GOT3 (cell line): ENCODE measurements around the gene METAP2.

Source experiments
- DNase-seq: peaks from one replicate; lab custom pipeline; 2025; ENCODE audit warnings: mixed read lengths; lab: John Stamatoyannopoulos, UW

METAP2 gene

GRCh38 chr12:95513599-95513998 lies 39.6 kb downstream of the METAP2 start:
- no peak for DNase-seq

DNA sequence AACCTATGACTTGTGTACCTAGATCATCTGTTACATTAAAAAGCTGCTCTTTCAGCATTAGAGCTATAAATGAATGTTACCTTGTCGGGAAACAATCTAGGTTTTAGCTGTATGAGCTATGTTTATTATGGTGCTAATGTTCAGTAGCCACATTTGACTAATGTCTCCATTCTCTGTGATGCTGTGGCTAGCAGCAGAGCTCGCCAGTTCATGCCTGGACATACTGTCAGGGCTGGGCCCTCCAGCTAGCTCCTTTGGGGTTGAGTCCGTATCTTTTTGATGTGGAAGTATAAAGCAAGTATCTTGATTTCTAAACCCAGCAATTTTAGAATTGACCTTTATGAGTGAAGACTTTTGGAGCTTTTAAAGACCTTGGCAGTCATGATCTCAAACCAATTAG lies 41.2 kb downstream of the METAP2 start:
- DNase-seq, result no peak

- no peak for DNase-seq
Measured at GRCh38 chr12:95516757-95517156, 42.8 kb downstream of the METAP2 start.

GRCh38 chr12:95517246-95517645 lies 43.3 kb downstream of the METAP2 start:
- DNase-seq, result no peak

GRCh38 chr12:95518944-95519343 lies 45.0 kb downstream of the METAP2 start:
- DNase-seq, result no peak

DNA sequence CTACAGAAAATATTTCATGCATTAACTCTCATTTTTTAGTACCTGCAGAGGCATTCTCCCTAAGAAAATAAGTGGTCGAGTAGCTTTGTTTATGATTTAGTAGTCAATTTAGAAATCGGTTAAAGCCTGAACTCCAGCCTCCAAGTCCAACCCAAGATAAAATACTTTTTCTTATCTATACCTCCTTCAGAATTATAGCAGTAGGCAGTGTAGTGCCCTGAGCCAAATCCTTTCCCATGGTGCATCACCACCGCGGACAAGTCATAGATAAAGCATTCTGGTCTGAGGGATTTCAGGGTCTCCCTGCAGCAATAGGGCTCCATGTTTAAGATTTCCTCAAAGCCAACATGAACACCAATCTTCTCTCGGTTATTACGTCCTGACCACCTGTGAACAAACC lies 46.9 kb downstream of the METAP2 start:
- DNase-seq, result no peak

DNA sequence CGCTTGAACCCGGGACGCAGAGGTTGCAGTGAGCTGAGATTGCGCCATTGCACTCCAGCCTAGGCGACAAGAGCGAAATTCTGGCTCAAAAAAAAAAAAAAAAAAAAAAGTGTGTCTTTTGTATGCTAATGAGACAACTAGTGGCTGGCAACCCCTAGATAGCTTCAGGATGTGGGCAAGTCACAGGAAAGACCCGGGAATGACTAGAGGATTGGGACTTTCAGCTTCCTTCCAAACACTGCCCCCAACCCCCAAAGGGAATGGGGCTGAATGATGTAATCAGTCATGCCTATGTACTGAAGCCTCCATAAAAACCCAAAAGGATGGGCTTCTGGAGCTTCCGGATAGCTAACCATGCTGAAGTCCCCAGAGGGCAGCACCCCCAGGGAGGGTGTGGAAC lies 48.7 kb downstream of the METAP2 start:
- no peak for DNase-seq

- DNase-seq, result no peak
Measured at GRCh38 chr12:95528431-95528830, 54.5 kb downstream of the METAP2 start.

- no peak for DNase-seq
Measured at GRCh38 chr12:95529693-95530225, 55.8 kb downstream of the METAP2 start.

GRCh38 chr12:95532851-95533250 lies 58.9 kb downstream of the METAP2 start:
- DNase-seq, result no peak

- no peak for DNase-seq
Measured at GRCh38 chr12:95533985-95534384, 60.0 kb downstream of the METAP2 start.

DNA sequence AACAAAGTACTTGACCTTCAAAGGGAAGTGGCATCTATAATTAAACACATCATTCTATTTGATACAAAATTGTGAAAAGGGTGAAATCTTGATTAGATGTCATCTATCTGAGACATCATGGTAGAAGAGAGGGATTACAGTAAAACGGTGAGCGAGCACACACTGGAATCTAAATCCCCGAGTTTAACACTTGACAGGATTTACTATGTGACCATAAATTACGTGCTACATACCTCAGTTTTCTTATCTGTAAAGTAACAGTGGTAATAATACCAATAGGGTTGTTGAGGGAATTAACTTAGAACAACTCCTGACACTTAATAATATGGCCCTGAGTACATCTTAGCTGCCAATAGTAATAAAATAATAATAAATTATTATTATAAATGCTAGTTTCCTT lies 64.1 kb downstream of the METAP2 start:
- no peak for DNase-seq

DNA sequence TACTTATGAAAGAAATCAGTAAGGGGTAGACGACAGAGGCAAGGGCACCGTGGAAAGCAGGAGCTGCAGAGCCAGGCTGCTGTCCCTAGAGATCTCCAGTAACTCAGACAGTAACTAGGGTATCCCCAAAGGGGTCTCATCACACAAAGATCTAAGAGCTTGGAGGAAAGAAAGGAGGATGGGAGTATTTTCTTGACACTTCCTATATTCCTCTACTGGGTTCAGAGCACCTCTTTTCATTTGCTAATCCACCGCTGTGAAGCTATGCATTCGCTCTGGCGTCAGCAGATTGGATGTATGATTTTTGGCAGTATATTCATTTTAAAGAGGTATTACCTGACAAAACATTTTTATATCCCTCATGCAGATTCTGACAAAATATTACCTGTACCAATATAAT lies 64.7 kb downstream of the METAP2 start:
- DNase-seq, result no peak

- no peak for DNase-seq
Measured at GRCh38 chr12:95541436-95541835, 67.5 kb downstream of the METAP2 start.

- DNase-seq, result no peak
Measured at GRCh38 chr12:95543305-95543704, 69.4 kb downstream of the METAP2 start.

DNA sequence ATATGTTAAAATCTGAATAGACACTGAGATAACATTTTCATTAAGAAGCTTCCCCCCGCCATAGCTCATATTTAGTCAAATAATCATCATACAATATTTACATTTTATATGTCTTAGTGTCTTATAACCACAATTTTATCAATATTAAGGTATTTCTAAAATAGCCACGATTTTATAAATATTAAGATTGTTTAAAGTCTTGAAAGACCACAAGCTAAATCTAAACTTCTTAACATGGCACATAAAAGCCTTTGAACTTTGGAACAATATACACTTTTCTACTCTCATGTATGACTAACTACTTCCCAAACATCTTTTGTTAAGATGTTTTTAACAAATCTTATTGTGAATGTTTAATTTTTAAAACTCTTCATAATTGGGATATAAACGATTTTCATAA lies 70.8 kb downstream of the METAP2 start:
- no peak for DNase-seq

DNA sequence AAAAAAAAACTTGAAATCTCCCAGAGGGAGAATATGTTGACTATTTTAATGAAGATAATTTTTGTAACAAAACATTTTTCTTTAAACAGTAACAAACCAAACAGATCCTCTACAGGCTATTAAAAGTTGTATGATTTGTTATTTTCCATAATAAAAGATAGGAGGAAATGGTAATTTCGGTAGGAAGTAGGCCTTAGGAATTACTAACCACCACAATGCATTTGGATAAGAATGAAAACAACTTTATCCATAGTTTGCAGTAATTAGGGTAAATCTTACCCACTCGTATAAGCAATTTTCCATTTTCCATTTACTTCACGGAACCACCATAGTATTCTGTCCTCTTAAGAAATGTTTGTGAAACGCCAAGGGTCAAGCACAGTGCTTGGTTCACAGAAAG lies 71.4 kb downstream of the METAP2 start:
- DNase-seq, result no peak

- no peak for DNase-seq
Measured at GRCh38 chr12:95545731-95546490, 72.0 kb downstream of the METAP2 start.

- no peak for DNase-seq
Measured at GRCh38 chr12:95546491-95546813, 72.5 kb downstream of the METAP2 start.

- DNase-seq, result no peak
Measured at GRCh38 chr12:95547522-95548055, 73.6 kb downstream of the METAP2 start.

- no peak for DNase-seq
Measured at GRCh38 chr12:95548056-95548538, 74.1 kb downstream of the METAP2 start.

DNA sequence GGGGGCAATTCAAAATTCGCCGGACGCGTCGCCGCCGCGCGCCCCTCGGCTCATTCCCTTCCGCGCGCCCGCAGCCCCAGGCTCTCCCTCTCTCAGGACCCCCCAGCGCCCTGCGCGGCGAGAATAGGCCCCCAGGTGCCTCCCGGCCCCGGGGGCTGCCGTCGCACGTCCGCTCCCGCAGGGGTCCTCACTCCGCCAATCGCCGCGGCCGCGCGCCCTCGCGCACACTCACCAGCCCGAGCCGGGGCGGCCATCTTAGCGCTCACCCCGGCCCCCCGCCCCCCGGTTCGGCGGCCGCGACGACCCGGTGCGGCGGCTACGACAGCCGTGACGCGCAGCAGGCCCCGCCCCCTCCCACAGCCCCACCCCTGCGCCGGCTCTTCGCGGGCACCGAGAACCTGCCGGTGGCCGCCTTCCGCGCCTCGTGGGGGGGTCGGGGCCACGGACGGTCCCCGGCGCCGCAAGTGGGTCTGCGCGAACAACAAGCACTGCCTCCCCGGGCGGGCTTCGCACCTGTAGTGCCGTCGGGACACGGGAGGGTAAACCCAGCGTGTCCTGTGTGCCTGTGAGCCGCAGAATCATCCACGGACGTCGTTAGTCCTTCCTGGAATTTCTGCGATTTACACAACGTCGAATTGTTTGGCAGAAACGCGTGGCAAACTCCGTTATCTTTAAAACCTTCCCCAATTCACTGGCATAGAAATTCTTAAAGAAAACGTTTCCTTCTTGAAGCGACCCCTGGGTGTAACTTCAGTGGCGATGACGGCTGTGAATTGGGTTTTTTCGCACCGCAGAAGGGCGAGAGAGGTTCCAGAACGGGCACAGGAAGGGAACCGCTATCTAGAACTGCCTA lies 74.8 kb downstream of the METAP2 start:
- DNase-seq, result no peak
